Nucleus accumbens (tissue), 56 donors: Measurements from ENCODE around the gene NTSR2.

ENCODE experiments used
- DNase-seq, 56 donors: peaks; one replicate each; lab custom pipeline; 2025; lab: John Stamatoyannopoulos, UW

The NTSR2 gene

GRCh38 chr2:11669454-11670291, at the start of gene NTSR2:
TSS of gene NTSR2 (minus strand) at chr2:11670195. CDS start at chr2:11670129, 66 bp downstream.
- peak in 48 of 56 donors; percentile 26 to 84 (median 60) for DNase-seq

GRCh38 chr2:11719230-11719977, 49.4 kb upstream of the NTSR2 start:
- DNase-seq, result no peak

- DNase-seq, result no peak
These were observed 48.6 kb upstream of the NTSR2 start for GRCh38 chr2:11718606-11719005.

- no peak for DNase-seq
These were observed 47.6 kb upstream of the NTSR2 start for GRCh38 chr2:11717623-11718022.

- no peak for DNase-seq
These were observed 46.8 kb upstream of the NTSR2 start for GRCh38 chr2:11716689-11717321.

GRCh38 chr2:11715987-11716652, 46.1 kb upstream of the NTSR2 start:
- DNase-seq, result no peak

- DNase-seq, result no peak
These were observed 43.8 kb upstream of the NTSR2 start for GRCh38 chr2:11713815-11714214.

- no peak for DNase-seq
These were observed 42.9 kb upstream of the NTSR2 start for GRCh38 chr2:11712866-11713265.

GRCh38 chr2:11711751-11712150, 41.8 kb upstream of the NTSR2 start:
- no peak for DNase-seq

- DNase-seq, result no peak
These were observed 41.3 kb upstream of the NTSR2 start for GRCh38 chr2:11711354-11711716.

GRCh38 chr2:11710632-11711353, 40.8 kb upstream of the NTSR2 start:
- DNase-seq, result peak in 2 of 56 donors; percentile 15 to 18

- DNase-seq, result peak in 3 of 56 donors; percentile 11 to 33 (median 13)
These were observed 40.2 kb upstream of the NTSR2 start for GRCh38 chr2:11710210-11710609.

GRCh38 chr2:11709293-11709692, 39.3 kb upstream of the NTSR2 start:
- DNase-seq, result no peak

GRCh38 chr2:11708106-11708505, 38.1 kb upstream of the NTSR2 start:
- no peak for DNase-seq

- DNase-seq, result peak in 10 of 56 donors; percentile 7 to 54 (median 20)
These were observed 35.7 kb upstream of the NTSR2 start for GRCh38 chr2:11705711-11706110.

GRCh38 chr2:11705063-11705462, 35.1 kb upstream of the NTSR2 start:
- DNase-seq, result no peak

- no peak for DNase-seq
These were observed 33.7 kb upstream of the NTSR2 start for GRCh38 chr2:11703700-11704099.

GRCh38 chr2:11702946-11703345, 33.0 kb upstream of the NTSR2 start:
- DNase-seq, result no peak

GRCh38 chr2:11701751-11702301, 31.8 kb upstream of the NTSR2 start:
- DNase-seq, result no peak

GRCh38 chr2:11701206-11701605, 31.2 kb upstream of the NTSR2 start:
- no peak for DNase-seq
